Choroid plexus epithelial cell (primary cell): Measurements from ENCODE around the gene RNF169.

Experiments
- DNase-seq: peaks from one replicate; pipeline ENCODE4 v3.0.0-alpha.2; 2010; ENCODE audit warnings: low read depth
- H3K4me3 ChIP-seq: 2 replicates; pipeline ENCODE4 v1.5.1; 2011; ENCODE audit warnings: low read depth, mild to moderate bottlenecking, control low read depth, low read length, moderate library complexity
- CTCF ChIP-seq: conservative IDR thresholded peaks from 2 replicates; pipeline ENCODE4 v1.5.1; 2011; ENCODE audit warnings: low read depth, mild to moderate bottlenecking, control low read depth, inconsistent platforms, low read length, moderate library complexity

Gene RNF169

GRCh38 chr11:74770456-74770855, 21.8 kb downstream of the RNF169 start:
- DNase-seq: peak; percentile 28
- no peak overlapping the region for H3K4me3 ChIP-seq
- no peak for TF ChIP-seq CTCF

- H3K4me3 ChIP-seq: no peak overlapping the region
- DNase-seq: no peak
- no peak for TF ChIP-seq CTCF
Observed at GRCh38 chr11:74771139-74771538, 22.5 kb downstream of the RNF169 start.

GRCh38 chr11:74773476-74773875, 24.8 kb downstream of the RNF169 start:
- peak; percentile 25 for DNase-seq
- no peak for TF ChIP-seq CTCF
- H3K4me3 ChIP-seq: no peak overlapping the region

- TF ChIP-seq CTCF: no peak
- H3K4me3 ChIP-seq: no peak overlapping the region
- no peak for DNase-seq
Observed at GRCh38 chr11:74775762-74776161, 27.1 kb downstream of the RNF169 start.

- H3K4me3 ChIP-seq: no peak overlapping the region
- TF ChIP-seq CTCF: no peak
- DNase-seq: no peak
Observed at GRCh38 chr11:74776546-74776945, 27.9 kb downstream of the RNF169 start.

- DNase-seq: no peak
- no peak overlapping the region for H3K4me3 ChIP-seq
- TF ChIP-seq CTCF: no peak
Observed at GRCh38 chr11:74777038-74777437, 28.4 kb downstream of the RNF169 start.

- H3K4me3 ChIP-seq: no peak overlapping the region
- TF ChIP-seq CTCF: no peak
- DNase-seq: no peak
Observed at GRCh38 chr11:74777877-74778276, 29.2 kb downstream of the RNF169 start.
